Activated CD4-positive, alpha-beta T cell treated with anti-CD3 and anti-CD28 coated beads, Interleukin-2, amount 50 U/mL, for 4 hours (primary cell): ENCODE results near the gene PALD1.
"Not testable (repeated sequence)": the region's sequence is repeated elsewhere in the genome, so short reads cannot be mapped to it uniquely, and the experiment has no call there.

Experiments
- DNase-seq, 2 experiments: peaks; one replicate each; pipeline ENCODE4 v3.0.0-alpha.2; 2020

Gene PALD1

DNA sequence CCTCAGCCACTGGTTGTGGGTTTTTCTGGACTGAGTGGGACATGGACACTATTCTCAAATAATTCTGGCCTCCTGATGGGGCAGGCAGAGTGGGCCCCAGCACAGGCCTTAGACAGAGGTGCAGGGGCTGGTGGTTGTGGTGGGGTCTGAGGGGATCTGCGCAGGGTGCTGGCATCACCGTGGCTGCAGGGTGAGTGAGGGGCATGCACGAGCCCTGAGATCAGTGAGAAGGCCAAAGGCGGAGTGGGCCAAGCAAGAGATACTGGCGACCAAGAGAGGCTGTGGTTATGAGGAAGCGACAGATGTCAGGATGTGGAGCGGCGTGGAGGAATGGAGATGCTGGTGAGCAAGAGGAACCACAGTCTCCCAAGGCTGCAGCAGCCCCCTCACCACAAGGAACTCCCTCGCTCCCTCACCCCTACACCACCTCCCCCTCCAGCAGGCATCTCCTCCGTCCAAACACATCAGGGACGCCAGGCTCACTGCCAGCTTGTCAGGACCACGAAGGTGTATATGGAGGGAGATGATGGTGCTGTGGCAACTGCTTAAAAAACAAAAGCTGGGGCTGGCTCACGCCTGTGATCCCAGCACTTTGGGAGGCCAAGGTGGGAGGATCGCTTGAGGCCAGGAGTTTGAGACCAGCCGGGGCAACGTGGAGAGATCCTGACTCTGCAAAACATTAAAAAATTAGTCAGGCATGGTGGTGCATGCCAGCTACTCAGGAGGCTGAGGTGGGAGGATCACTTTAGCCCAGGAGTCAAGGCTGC lies 114.4 kb downstream of the PALD1 start:
- no peak for DNase-seq

- no peak for DNase-seq
Measured at GRCh38 chr10:70593513-70593890, 114.9 kb downstream of the PALD1 start.

GRCh38 chr10:70594161-70594560 lies 115.6 kb downstream of the PALD1 start:
- DNase-seq = no peak

DNA sequence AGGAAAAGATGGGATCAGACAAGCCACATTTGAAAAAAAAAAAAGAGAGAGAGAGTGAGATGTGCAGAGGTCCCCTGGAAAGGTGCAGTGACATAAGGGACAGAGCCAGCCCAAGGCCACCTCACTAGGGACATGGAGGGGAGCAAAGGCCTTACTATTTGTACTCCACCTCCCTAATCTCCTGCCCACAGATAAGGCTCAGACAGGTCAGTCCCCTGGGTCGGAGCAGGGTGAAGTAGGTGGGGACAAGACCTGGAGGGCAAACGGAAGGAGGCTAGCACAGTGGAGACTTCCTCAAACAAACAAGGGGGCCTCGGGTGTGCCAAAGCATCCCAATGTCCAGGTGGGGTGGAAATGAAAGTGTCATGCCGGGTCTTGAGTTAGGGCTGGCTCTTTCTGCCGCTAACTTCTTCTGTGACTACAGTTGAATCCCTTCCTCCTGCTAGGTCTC lies 117.0 kb downstream of the PALD1 start:
- no peak for DNase-seq

- no peak for DNase-seq
Measured at GRCh38 chr10:70596110-70596798, 117.7 kb downstream of the PALD1 start.

DNA sequence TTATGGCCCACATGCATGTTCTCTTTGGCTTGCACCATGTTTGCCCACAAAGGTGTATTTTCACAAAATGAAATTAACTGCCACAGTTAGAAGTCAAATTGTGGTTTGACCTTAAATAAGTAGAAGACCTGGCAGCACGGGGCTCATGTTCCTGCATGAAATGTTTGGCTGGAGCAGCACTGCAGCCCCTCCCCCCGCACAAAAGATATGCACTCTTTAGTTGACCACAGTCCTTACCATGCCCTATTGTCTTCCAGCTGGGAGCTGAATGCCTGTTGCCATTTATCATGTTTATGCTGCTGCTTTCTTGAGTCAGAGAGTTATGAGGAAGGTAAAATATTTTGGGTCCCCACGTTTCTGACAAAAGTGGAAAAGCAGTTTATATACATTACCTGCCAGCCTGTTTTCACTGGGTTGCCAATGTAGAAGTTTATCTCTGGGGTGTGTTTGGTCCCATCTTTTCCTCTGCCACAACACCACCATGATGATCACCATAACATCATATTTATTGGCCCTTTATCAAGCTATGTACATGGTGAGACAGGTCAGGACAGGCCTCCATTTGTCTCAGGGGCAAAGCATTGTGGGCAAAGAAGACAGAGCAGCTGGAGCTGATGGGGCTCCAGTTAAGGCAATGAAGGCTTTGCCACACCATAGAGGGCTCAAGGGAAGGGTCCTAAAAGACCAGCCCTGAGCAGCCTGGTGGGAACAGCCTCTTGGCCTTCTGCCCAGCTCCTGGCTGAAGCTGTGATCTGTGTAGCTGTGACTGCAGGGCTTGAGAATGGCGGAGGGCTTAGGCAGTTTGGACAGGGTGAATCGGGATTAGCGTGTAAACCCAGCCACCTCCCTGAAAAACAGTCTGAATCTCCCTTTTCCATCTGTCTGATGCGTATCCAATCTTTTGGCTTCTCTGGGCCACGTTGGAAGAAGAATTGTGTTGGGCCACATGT lies 118.6 kb downstream of the PALD1 start:
- no peak for DNase-seq

DNA sequence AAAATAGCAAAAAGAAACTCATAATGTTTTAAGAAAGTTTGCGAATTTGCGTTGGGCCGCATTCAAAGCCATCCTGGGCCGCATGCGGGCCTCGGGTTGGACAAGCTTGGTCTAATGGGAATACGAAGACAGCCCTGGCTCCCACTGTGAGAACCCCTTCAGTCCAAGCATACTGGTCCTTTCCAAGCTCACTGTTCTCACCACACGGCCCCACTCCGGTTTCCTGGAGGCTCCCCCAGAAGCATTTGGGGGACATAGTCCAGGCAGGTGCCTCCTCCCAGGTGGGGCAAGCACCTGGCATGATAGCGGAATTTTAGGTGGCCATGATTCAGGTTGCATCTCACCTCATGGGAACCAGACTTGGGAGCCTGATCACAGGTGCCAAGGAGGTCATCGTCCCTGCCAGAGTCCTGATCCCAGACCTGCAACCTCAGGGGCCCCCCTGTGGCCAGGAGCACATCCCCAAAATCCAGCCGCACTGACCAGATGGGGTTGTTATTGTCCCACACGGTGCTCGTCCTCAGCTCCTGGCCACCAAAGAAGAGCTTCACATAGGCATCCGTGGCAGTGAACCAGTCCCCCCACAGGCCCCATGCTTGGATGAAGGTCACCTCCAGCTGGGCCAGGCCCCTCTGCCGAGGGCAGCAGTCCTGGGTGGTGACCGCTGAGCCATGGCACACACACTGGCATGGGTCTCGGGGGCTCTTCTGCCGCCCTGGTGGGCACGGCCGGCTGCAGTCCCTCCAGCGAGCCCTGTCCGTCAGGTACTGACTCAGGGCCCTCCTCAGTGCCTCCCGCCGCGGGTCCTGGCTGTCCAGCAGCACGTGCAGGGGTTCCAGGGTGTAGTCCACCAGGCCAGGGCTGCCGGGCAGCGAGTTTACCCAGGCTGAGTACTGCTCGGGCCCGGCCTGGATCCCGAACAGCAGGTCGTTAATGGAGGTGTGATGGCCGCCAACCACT lies 119.6 kb downstream of the PALD1 start:
- no peak for DNase-seq

DNA sequence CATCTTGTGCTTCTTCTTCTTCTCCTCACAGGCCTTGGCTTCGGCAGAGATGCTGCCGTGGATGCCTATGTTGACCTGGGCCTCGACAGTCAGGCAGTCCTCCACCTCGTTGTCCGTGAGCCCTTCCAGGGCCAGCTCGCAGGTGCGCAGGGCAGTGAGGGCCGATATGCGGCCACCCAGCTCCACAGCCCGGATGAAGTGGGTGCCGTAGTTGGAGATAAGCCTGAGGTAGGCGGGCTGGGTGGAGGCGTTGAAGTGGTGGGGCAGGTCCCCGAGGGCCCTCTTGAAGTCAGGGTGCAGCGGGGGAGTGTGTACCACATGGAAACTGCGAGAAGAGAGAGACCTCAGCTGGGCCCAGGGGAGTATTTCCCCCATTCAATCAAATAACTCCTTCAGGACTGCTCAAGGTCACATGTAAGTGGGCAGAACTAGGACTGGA lies 120.3 kb downstream of the PALD1 start:
- no peak for DNase-seq

- DNase-seq = no peak
Measured at GRCh38 chr10:70599319-70599718, 120.8 kb downstream of the PALD1 start.

DNA sequence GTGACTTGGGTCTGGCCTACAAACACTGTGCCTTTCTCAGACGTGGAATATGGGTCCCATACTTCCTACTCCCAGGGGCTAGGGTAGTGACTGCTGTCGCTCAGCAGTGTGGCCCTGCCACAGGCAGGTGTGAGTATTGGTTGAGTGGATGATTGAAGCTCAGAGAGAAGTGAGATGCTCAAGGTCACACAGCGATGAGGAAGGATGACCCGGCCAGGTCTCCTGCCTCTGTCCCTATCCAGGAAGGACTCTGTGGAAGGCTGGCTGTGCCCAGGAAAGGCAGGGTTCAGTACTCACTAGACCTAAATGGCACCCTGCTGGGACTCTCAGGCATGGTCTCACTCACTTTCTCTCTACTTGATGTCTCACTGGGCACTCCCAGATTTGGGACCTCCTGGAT lies 121.2 kb downstream of the PALD1 start:
- DNase-seq = no peak

DNA sequence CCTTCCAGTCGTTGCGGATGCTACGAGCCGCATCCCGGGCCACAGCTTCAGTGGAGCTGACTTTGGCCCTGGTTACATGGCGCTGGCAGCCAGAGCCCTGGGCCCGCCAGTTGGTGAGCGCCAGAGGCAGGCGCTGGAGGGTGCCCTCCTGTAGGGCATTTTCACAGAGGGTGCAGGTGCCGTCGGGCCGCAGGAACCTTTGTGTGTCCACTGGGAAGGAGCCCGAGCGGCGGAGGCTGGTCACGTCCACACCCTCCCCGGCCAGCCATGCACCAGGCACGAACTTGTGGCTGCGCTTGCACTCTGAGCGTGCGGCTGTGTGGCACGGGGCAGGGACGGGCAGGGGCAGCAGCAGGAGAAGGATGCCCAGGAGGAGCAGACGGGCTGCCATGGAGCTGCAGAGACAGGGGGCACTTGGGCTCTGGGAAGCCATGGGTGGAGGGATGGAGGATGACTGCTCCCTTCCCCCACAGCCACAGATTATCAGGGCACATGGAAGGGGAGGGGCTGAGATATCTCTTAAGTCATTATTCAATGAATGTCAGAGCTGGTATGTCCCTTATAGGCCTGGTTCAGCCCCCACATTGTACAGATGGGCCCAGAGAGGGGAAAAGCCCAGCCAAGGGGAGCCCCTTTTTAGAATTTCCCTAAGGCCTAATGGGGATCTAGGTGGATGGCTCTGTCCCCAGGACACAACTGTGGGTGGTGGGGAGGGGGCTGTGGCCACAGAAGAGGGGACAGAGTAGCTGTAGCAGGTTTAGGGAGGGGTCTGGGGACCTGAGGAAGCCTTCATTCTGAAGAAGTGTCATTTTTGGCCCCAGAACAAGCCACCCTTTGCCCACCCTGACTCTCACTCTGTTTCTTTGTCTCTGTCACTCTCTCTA lies 122.2 kb downstream of the PALD1 start:
- no peak for DNase-seq

- DNase-seq = no peak
Measured at GRCh38 chr10:70601746-70602145, 123.2 kb downstream of the PALD1 start.

- peak; percentile 54 to 58 for DNase-seq
Measured at GRCh38 chr10:70602665-70603448, 124.3 kb downstream of the PALD1 start, which contains the start of gene PRF1. Gene PRF1 (minus strand): TSS chr10:70602741. CDS start chr10:70600902, 1,839 bp downstream.

DNA sequence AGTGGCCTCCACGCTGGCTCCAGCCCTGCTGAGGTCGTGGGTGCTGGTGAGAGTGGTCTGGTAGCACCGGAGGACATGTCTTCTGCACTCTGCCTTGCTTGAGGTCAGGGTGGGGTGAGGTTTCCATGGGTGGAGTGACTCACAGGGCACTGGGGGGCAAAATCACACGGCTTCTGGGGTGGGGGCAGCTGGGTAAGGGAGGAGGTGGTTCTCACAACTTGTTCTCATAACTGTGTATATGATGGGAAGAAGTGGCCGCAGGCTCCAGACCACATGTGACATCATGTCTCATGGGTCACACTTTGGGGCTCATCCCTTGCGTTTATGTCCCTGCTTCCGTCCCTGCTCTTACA lies 124.9 kb downstream of the PALD1 start:
- DNase-seq = no peak

- DNase-seq = no peak
Measured at GRCh38 chr10:70604106-70604505, 125.5 kb downstream of the PALD1 start.

- DNase-seq = no peak
Measured at GRCh38 chr10:70605161-70605560, 126.6 kb downstream of the PALD1 start.

GRCh38 chr10:70607936-70608335 lies 129.4 kb downstream of the PALD1 start:
- no peak for DNase-seq

- no peak for DNase-seq
Measured at GRCh38 chr10:70613941-70614340, 135.4 kb downstream of the PALD1 start.

GRCh38 chr10:70614364-70614763 lies 135.8 kb downstream of the PALD1 start:
- not testable (repeated sequence) for DNase-seq

- no peak for DNase-seq
Measured at GRCh38 chr10:70615211-70615610, 136.6 kb downstream of the PALD1 start.
